Measurements from ENCODE around the gene KIF26A. TPM values are rescaled to one million over a fixed set of nuclear protein-coding genes. Genes with fewer than 3 reads are reported as not detected.

Gene KIF26A
- total and polyA plus RNA-seq, 2 donors (not counting 1 experiment from before 2014, with no cell fraction given) = 0.15 TPM; not detected in 1

DNA sequence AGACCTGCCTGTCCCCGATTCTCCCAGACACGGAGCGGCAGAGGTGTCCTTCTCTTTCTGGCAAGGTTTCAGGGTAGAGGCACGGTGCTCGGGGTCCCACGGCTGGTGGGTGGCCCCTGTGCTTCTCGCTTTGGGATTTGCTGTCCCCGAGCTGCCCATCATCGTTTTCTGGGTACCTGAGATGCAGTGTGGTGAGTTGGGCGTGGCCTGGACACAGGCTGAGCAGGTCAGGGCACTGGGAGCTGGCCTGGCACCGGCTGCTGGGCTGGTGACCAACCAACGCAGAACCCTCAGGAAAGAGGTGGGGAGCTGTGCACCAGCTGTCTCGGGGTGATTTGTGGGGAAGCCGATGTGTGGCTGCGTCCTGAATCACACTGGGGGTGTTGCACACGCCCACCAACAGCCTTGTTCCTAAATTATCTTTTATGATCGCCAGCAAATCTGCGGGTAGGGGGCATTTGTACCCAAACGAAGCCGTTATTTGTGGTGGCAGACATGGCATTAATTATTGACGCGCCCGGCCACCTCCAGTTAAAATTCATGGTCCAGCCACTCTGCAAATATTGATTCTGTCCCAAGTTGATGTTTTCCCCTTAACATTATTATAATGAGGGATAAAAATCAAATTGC lies 61.0 kb downstream of the KIF26A start:
- H3K4me3 Mint-ChIP-seq = no peak overlapping the region
- no peak for TF ChIP-seq EZH2 (IDR thresholded peaks at IDR 0.05; ENCODE audit: borderline replicate concordance, insufficient read depth, low read depth, low read length, poor library complexity, severe bottlenecking)
- no peak for DNase-seq
- H3K4me1 Mint-ChIP-seq = peaks cover 14% of the 10 kb centered on the region
- Histone ChIP-seq H3K27ac (ENCODE audit: low read length in 2 of 2) (no peak overlapping the region), H3K9me3 (ENCODE audit: control extremely low read depth in 1 of 3, control insufficient read depth in 2 of 3, insufficient read depth in 1 of 3, low read length in 2 of 3) (peaks cover 0 to 12% (median 0%) of the 10 kb centered on the region in 3 donors), H3K4me3 (ENCODE audit: control extremely low read depth in 1 of 5, extremely low read depth in 1 of 5, insufficient read depth in 1 of 5, low read depth in 2 of 5, low read length in 4 of 5) (no peak overlapping the region), H3K4me2 (replicated peaks; ENCODE audit: low read depth, low read length, poor library complexity, severe bottlenecking) (no peak overlapping the region), H2AFZ (ENCODE audit: insufficient read depth, low read depth, low read length, poor library complexity, severe bottlenecking) (no peak overlapping the region), H3K27me3 (replicated peaks in 1 of 4; ENCODE audit: control extremely low read depth in 1 of 4, control insufficient read depth in 3 of 4, insufficient read depth in 4 of 4, low read length in 3 of 4) (peaks cover 0 to 7% (median 0%) of the 10 kb centered on the region in 4 experiments), H4K20me1 (ENCODE audit: control insufficient read depth, insufficient read depth, low read length, poor library complexity, severe bottlenecking) (no peaks in the 10 kb centered on the region), H3K36me3 (replicated peaks in 1 of 2; ENCODE audit: control extremely low read depth in 1 of 2, control insufficient read depth in 1 of 2, extremely low read depth in 1 of 2, insufficient read depth in 2 of 2, low read length in 1 of 2) (no peaks in the 10 kb centered on the region), H3K9ac (ENCODE audit: low read length) (no peak overlapping the region), H3K79me2 (ENCODE audit: control insufficient read depth, insufficient read depth, low read length) (no peaks in the 10 kb centered on the region), H3K4me1 (ENCODE audit: control insufficient read depth in 2 of 2, insufficient read depth in 2 of 2, low read length in 2 of 2) (peaks cover 6 to 11% of the 10 kb centered on the region in 2 donors)
- CTCF ChIA-PET = no interaction called here
- 68% methylated on average over 19 of the region's 23 CpGs for WGBS (ENCODE audit: insufficient coverage)
- intact Hi-C loops (cut with micrococcal nuclease) = no loop called here
- ATAC-seq (ENCODE audit: low read depth) = no peak
- H3K27me3 Mint-ChIP-seq = no peaks in the 10 kb centered on the region
- H3K27ac Mint-ChIP-seq = no peak overlapping the region
- POLR2A ChIA-PET = no interaction called here
- H3K9me3 Mint-ChIP-seq (ENCODE audit: insufficient read depth) = no peaks in the 10 kb centered on the region

DNA sequence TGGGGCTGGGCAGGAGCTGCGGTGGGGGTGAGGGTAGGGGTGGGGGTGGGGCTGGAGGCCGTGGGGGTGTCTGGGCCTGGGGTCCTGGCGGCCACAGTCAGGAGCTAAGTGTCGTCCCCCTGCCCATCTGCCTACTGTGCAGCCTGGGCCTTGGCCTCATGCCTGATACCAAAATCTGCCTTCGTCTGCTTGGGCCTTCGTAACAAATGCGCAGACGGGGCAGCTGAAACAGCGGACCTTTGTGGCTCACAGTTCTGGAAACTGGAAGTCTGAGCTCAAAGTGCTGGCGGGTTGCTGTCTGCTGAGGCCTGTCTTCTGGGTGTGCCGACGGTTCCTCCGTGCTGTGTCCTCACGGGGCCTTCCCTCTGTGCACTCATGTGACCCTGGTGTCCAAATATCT lies 61.7 kb downstream of the KIF26A start:
- Mint-ChIP-seq H3K4me3 (no peak overlapping the region), H3K4me1 (peaks cover 14% of the 10 kb centered on the region), H3K27ac (no peak overlapping the region), H3K27me3 (no peaks in the 10 kb centered on the region), H3K9me3 (ENCODE audit: insufficient read depth) (no peaks in the 10 kb centered on the region)
- H3K4me3 ChIP-seq (ENCODE audit: control extremely low read depth in 1 of 5, extremely low read depth in 1 of 5, insufficient read depth in 1 of 5, low read depth in 2 of 5, low read length in 4 of 5) = no peak overlapping the region
- no peaks in the 10 kb centered on the region for H4K20me1 ChIP-seq (ENCODE audit: control insufficient read depth, insufficient read depth, low read length, poor library complexity, severe bottlenecking)
- H3K27ac ChIP-seq (ENCODE audit: low read length in 2 of 2) = no peak overlapping the region
- H3K79me2 ChIP-seq (ENCODE audit: control insufficient read depth, insufficient read depth, low read length) = no peaks in the 10 kb centered on the region
- no peak for DNase-seq
- CTCF ChIA-PET = no interaction called here
- no peak for ATAC-seq (ENCODE audit: low read depth)
- H3K9me3 ChIP-seq (ENCODE audit: control extremely low read depth in 1 of 3, control insufficient read depth in 2 of 3, insufficient read depth in 1 of 3, low read length in 2 of 3) = peaks cover 0 to 14% (median 0%) of the 10 kb centered on the region in 3 donors
- H3K27me3 ChIP-seq (replicated peaks in 1 of 4; ENCODE audit: control extremely low read depth in 1 of 4, control insufficient read depth in 3 of 4, insufficient read depth in 4 of 4, low read length in 3 of 4) = peaks cover 0 to 7% (median 0%) of the 10 kb centered on the region in 4 experiments
- WGBS (ENCODE audit: insufficient coverage) = 92% methylated on average over 12 of the region's 14 CpGs
- H3K36me3 ChIP-seq (replicated peaks in 1 of 2; ENCODE audit: control extremely low read depth in 1 of 2, control insufficient read depth in 1 of 2, extremely low read depth in 1 of 2, insufficient read depth in 2 of 2, low read length in 1 of 2) = no peaks in the 10 kb centered on the region
- TF ChIP-seq, protein P1, sequence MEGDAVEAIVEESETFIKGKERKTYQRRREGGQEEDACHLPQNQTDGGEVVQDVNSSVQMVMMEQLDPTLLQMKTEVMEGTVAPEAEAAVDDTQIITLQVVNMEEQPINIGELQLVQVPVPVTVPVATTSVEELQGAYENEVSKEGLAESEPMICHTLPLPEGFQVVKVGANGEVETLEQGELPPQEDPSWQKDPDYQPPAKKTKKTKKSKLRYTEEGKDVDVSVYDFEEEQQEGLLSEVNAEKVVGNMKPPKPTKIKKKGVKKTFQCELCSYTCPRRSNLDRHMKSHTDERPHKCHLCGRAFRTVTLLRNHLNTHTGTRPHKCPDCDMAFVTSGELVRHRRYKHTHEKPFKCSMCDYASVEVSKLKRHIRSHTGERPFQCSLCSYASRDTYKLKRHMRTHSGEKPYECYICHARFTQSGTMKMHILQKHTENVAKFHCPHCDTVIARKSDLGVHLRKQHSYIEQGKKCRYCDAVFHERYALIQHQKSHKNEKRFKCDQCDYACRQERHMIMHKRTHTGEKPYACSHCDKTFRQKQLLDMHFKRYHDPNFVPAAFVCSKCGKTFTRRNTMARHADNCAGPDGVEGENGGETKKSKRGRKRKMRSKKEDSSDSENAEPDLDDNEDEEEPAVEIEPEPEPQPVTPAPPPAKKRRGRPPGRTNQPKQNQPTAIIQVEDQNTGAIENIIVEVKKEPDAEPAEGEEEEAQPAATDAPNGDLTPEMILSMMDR (IDR thresholded peaks at IDR 0.05) = no peak
- no peak for TF ChIP-seq EZH2 (IDR thresholded peaks at IDR 0.05; ENCODE audit: borderline replicate concordance, insufficient read depth, low read depth, low read length, poor library complexity, severe bottlenecking)
- peaks cover 6 to 11% of the 10 kb centered on the region in 2 donors for H3K4me1 ChIP-seq (ENCODE audit: control insufficient read depth in 2 of 2, insufficient read depth in 2 of 2, low read length in 2 of 2)
- H2AFZ ChIP-seq (ENCODE audit: insufficient read depth, low read depth, low read length, poor library complexity, severe bottlenecking) = no peak overlapping the region
- no peak overlapping the region for H3K9ac ChIP-seq (ENCODE audit: low read length)
- no peak overlapping the region for H3K4me2 ChIP-seq (replicated peaks; ENCODE audit: low read depth, low read length, poor library complexity, severe bottlenecking)
- POLR2A ChIA-PET = no interaction called here
- intact Hi-C loops (cut with micrococcal nuclease) = no loop called here
